PFSK-1 (cell line): ENCODE measurements around the gene FAM168A.
A peak's percentile ranks its signal among the peaks of the same experiment; 100 is the strongest.

Experiments used
- FOXP2 ChIP-seq: optimal IDR thresholded peaks from 2 replicates; pipeline ENCODE3; 2011; ENCODE audit warnings: borderline replicate concordance, control low read depth, inconsistent platforms; ENCODE audit not compliant: insufficient read depth; ENCODE audit errors: extremely low read length, extremely low read depth
- POLR2AphosphoS5 ChIP-seq: IDR thresholded peaks from 2 replicates; pipeline ENCODE4 v1.6.1; 2012; ENCODE audit warnings: low read depth, mild to moderate bottlenecking, control low read depth, low read length, moderate library complexity
- SIN3A ChIP-seq: IDR thresholded peaks from 2 replicates; pipeline ENCODE4 v1.6.1; 2012; ENCODE audit warnings: mild to moderate bottlenecking, low read length, moderate library complexity, borderline replicate concordance; ENCODE audit not compliant: insufficient read depth
- TAF1 ChIP-seq: IDR thresholded peaks from 2 replicates; pipeline ENCODE4 v1.6.1; 2012; ENCODE audit warnings: low read length, control low read depth, borderline replicate concordance; ENCODE audit not compliant: insufficient read depth
- TF ChIP-seq, protein P1 (sequence below), 2 experiments: IDR thresholded peaks; 2 replicates each; pipeline versions ENCODE4 v1.6.1 to v1.8.0; 2011 to 2012; ENCODE audit warnings: low read depth in 2 of 2, low read length in 2 of 2, control low read depth in 1 of 2, inconsistent platforms in 1 of 2, mild to moderate bottlenecking in 1 of 2, moderate library complexity in 1 of 2; ENCODE audit not compliant: insufficient read depth in 1 of 2

DNA sequence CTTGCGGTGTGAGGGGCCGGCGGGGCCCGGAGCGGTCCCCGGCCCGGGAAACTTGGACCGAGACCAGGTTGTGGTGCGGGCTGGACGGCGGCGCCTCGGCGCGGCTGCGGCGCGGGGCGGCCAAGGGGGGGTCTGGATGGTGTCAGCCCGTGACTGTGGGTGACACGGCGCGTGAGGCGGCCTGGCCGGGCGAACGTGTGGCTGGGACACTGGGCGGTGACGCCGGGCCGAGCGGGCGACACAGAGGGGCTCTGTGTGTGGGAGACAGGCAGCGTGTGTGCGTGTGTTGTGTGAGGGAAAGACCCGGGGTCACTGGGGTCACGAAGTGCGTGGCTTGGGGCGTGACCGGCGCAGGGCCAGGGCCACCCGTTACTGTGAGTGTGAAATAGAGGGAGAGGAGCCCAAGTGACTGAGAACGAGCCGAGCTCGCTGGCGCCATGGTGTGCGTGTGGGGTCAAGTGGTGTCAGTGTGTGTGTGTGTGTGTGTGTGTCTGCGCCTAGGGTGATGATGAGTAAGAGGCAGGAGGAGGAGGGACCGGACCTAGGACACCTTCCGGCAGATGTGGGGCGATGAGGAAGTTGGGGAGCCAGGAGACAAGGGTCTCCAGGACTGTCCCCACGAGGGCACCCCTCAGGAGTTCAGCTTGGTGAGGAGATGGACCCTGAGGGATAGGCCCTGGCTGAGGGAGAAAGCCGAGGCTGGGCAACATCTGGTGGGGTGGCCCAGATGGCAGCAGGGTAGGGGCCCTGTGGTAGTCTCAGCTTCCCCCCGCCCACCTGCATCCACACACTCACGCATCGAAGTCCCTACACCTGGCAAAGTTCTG is 220.9 kb downstream of the FAM168A start:
- TF ChIP-seq POLR2AphosphoS5 (no peak), SIN3A (0 out of 2 replicates have a peak, but pooled peaks have one; percentile 40), TAF1 (peak; percentile 20; the same call in 1 of the 2 replicates), FOXP2 (no peak)
- TF ChIP-seq, protein P1, sequence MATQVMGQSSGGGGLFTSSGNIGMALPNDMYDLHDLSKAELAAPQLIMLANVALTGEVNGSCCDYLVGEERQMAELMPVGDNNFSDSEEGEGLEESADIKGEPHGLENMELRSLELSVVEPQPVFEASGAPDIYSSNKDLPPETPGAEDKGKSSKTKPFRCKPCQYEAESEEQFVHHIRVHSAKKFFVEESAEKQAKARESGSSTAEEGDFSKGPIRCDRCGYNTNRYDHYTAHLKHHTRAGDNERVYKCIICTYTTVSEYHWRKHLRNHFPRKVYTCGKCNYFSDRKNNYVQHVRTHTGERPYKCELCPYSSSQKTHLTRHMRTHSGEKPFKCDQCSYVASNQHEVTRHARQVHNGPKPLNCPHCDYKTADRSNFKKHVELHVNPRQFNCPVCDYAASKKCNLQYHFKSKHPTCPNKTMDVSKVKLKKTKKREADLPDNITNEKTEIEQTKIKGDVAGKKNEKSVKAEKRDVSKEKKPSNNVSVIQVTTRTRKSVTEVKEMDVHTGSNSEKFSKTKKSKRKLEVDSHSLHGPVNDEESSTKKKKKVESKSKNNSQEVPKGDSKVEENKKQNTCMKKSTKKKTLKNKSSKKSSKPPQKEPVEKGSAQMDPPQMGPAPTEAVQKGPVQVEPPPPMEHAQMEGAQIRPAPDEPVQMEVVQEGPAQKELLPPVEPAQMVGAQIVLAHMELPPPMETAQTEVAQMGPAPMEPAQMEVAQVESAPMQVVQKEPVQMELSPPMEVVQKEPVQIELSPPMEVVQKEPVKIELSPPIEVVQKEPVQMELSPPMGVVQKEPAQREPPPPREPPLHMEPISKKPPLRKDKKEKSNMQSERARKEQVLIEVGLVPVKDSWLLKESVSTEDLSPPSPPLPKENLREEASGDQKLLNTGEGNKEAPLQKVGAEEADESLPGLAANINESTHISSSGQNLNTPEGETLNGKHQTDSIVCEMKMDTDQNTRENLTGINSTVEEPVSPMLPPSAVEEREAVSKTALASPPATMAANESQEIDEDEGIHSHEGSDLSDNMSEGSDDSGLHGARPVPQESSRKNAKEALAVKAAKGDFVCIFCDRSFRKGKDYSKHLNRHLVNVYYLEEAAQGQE (IDR thresholded peaks at IDR 0.05; ENCODE audit: insufficient read depth in 1 of 2, low read depth in 2 of 2, low read length in 2 of 2) = no peak
